ENCODE results near the gene CDH4.

The CDH4 gene

GRCh38 chr20:61487997-61488371 lies 235.9 kb downstream of the CDH4 start:
- no peak overlapping the region for H3K23ac ChIP-seq (ENCODE audit: low read length)
- H3K27me3 ChIP-seq (ENCODE audit: insufficient read depth, low read length) = no peaks in the 10 kb centered on the region
- no peak overlapping the region for H2BK5ac ChIP-seq (ENCODE audit: low read depth, low read length, poor library complexity)
- H3K4me2 ChIP-seq (ENCODE audit: low read length) = no peak overlapping the region
- H3K4ac ChIP-seq (ENCODE audit: low read depth, low read length) = no peak overlapping the region
- H3K27ac ChIP-seq (ENCODE audit: low read depth, low read length) = no peak overlapping the region
- no peak overlapping the region for H2AFZ ChIP-seq (ENCODE audit: insufficient read depth, low read length, poor library complexity)
- H3K14ac ChIP-seq (ENCODE audit: low read length) = no peak overlapping the region
- WGBS (ENCODE audit: extremely low coverage, insufficient coverage, insufficient read length) = no CpG with 5 or more reads among the region's 7 CpGs
- no peak overlapping the region for H2BK12ac ChIP-seq (ENCODE audit: low read length)
- H4K91ac ChIP-seq (ENCODE audit: low read depth, low read length) = no peak overlapping the region
- H4K8ac ChIP-seq (ENCODE audit: low read depth, low read length) = no peak overlapping the region
- H3K36me3 ChIP-seq (ENCODE audit: control insufficient read depth in 1 of 2, insufficient read depth in 2 of 2, low read length in 2 of 2) = no peaks in the 10 kb centered on the region
- no peak overlapping the region for H3K4me3 ChIP-seq (ENCODE audit: low read depth, low read length)
- H3K79me2 ChIP-seq (ENCODE audit: control insufficient read depth, insufficient read depth, low read length, poor library complexity) = no peaks in the 10 kb centered on the region
- no peaks in the 10 kb centered on the region for H3K9me3 ChIP-seq (ENCODE audit: insufficient read depth, low read depth, low read length)
- no peaks in the 10 kb centered on the region for H3K4me1 ChIP-seq (ENCODE audit: control insufficient read depth in 1 of 2, insufficient read depth in 2 of 2, low read length in 2 of 2)
- H3K79me1 ChIP-seq (ENCODE audit: low read length) = no peaks in the 10 kb centered on the region
- no peak overlapping the region for H3K18ac ChIP-seq (ENCODE audit: low read length)
- H4K12ac ChIP-seq (ENCODE audit: low read depth, low read length) = no peak overlapping the region
- no peak for DNase-seq
- no peak overlapping the region for H3K9ac ChIP-seq (ENCODE audit: low read length)
- H2BK120ac ChIP-seq (ENCODE audit: insufficient read depth, low read length, poor library complexity) = no peak overlapping the region
- H2AK5ac ChIP-seq (ENCODE audit: low read length) = no peak overlapping the region

- H3K79me2 ChIP-seq (ENCODE audit: control insufficient read depth, insufficient read depth, low read length, poor library complexity) = no peaks in the 10 kb centered on the region
- no CpG with 5 or more reads among the region's 5 CpGs for WGBS (ENCODE audit: extremely low coverage, insufficient coverage, insufficient read length)
- no peaks in the 10 kb centered on the region for H3K36me3 ChIP-seq (ENCODE audit: control insufficient read depth in 1 of 2, insufficient read depth in 2 of 2, low read length in 2 of 2)
These were observed 238.7 kb downstream of the CDH4 start for GRCh38 chr20:61490721-61491120.

DNA sequence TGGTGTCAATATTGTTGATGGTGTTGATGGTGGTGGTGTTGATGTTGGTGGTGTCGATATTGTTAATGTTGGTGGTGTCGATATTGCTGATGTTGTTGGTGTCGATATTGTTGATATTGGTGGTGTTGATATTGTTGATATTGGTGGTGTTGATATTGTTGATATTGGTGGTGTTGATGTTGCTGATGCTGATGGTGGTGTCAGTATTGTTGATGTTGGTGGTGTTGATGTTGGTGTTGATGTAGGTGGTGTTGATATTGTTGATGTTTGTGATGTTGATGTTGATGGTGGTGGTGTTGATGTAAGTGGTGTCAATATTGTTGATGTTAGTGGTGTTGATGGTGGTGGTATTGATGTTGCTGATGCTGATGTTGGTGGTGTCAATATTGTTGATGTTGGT lies 240.0 kb downstream of the CDH4 start:
- H3K79me2 ChIP-seq (ENCODE audit: control insufficient read depth, insufficient read depth, low read length, poor library complexity) = no peaks in the 10 kb centered on the region
- no peak overlapping the region for H3K9ac ChIP-seq (ENCODE audit: low read length)
- no peak overlapping the region for H3K23ac ChIP-seq (ENCODE audit: low read length)
- no peak overlapping the region for H3K4me3 ChIP-seq (ENCODE audit: low read depth, low read length)
- no peaks in the 10 kb centered on the region for H3K36me3 ChIP-seq (ENCODE audit: control insufficient read depth in 1 of 2, insufficient read depth in 2 of 2, low read length in 2 of 2)
- H3K27ac ChIP-seq (ENCODE audit: low read depth, low read length) = no peak overlapping the region
- H4K8ac ChIP-seq (ENCODE audit: low read depth, low read length) = no peak overlapping the region
- H2BK5ac ChIP-seq (ENCODE audit: low read depth, low read length, poor library complexity) = no peak overlapping the region
- H3K79me1 ChIP-seq (ENCODE audit: low read length) = no peaks in the 10 kb centered on the region
- H3K4me2 ChIP-seq (ENCODE audit: low read length) = no peak overlapping the region
- no peak overlapping the region for H2AFZ ChIP-seq (ENCODE audit: insufficient read depth, low read length, poor library complexity)
- no peak for DNase-seq
- H3K4ac ChIP-seq (ENCODE audit: low read depth, low read length) = no peak overlapping the region
- H3K18ac ChIP-seq (ENCODE audit: low read length) = no peak overlapping the region
- H2BK12ac ChIP-seq (ENCODE audit: low read length) = no peak overlapping the region
- WGBS (ENCODE audit: extremely low coverage, insufficient coverage, insufficient read length) = no CpG with 5 or more reads among the region's 3 CpGs
- H2AK5ac ChIP-seq (ENCODE audit: low read length) = no peak overlapping the region
- no peak overlapping the region for H4K91ac ChIP-seq (ENCODE audit: low read depth, low read length)
- no peaks in the 10 kb centered on the region for H3K9me3 ChIP-seq (ENCODE audit: insufficient read depth, low read depth, low read length)
- no peak overlapping the region for H2BK120ac ChIP-seq (ENCODE audit: insufficient read depth, low read length, poor library complexity)
- no peaks in the 10 kb centered on the region for H3K4me1 ChIP-seq (ENCODE audit: control insufficient read depth in 1 of 2, insufficient read depth in 2 of 2, low read length in 2 of 2)
- H4K12ac ChIP-seq (ENCODE audit: low read depth, low read length) = no peak overlapping the region
- no peak overlapping the region for H3K14ac ChIP-seq (ENCODE audit: low read length)
- H3K27me3 ChIP-seq (ENCODE audit: insufficient read depth, low read length) = no peaks in the 10 kb centered on the region

More at GRCh38 chr20:61490721-61491120, 238.7 kb downstream of the CDH4 start:
- no peaks in the 10 kb centered on the region for H3K9me3 ChIP-seq (ENCODE audit: insufficient read depth, low read depth, low read length)
- no peak overlapping the region for H2BK5ac ChIP-seq (ENCODE audit: low read depth, low read length, poor library complexity)
- no peak for DNase-seq
- no peak overlapping the region for H3K27ac ChIP-seq (ENCODE audit: low read depth, low read length)
- no peak overlapping the region for H4K8ac ChIP-seq (ENCODE audit: low read depth, low read length)
- no peaks in the 10 kb centered on the region for H3K79me1 ChIP-seq (ENCODE audit: low read length)
- no peak overlapping the region for H3K4me3 ChIP-seq (ENCODE audit: low read depth, low read length)
- H4K12ac ChIP-seq (ENCODE audit: low read depth, low read length) = no peak overlapping the region
- no peaks in the 10 kb centered on the region for H3K4me1 ChIP-seq (ENCODE audit: control insufficient read depth in 1 of 2, insufficient read depth in 2 of 2, low read length in 2 of 2)
- no peak overlapping the region for H2AK5ac ChIP-seq (ENCODE audit: low read length)
- H3K14ac ChIP-seq (ENCODE audit: low read length) = no peak overlapping the region
- no peaks in the 10 kb centered on the region for H3K27me3 ChIP-seq (ENCODE audit: insufficient read depth, low read length)
- no peak overlapping the region for H3K4ac ChIP-seq (ENCODE audit: low read depth, low read length)
- no peak overlapping the region for H2BK12ac ChIP-seq (ENCODE audit: low read length)
- H3K9ac ChIP-seq (ENCODE audit: low read length) = no peak overlapping the region
- H2BK120ac ChIP-seq (ENCODE audit: insufficient read depth, low read length, poor library complexity) = no peak overlapping the region
- H3K23ac ChIP-seq (ENCODE audit: low read length) = no peak overlapping the region
- H2AFZ ChIP-seq (ENCODE audit: insufficient read depth, low read length, poor library complexity) = no peak overlapping the region
- H3K18ac ChIP-seq (ENCODE audit: low read length) = no peak overlapping the region
- no peak overlapping the region for H3K4me2 ChIP-seq (ENCODE audit: low read length)
- H4K91ac ChIP-seq (ENCODE audit: low read depth, low read length) = no peak overlapping the region

- Histone ChIP-seq H2BK5ac (ENCODE audit: low read depth, low read length, poor library complexity) (no peak overlapping the region), H2BK12ac (ENCODE audit: low read length) (no peak overlapping the region)
- no CpG with 5 or more reads among the region's 10 CpGs for WGBS (ENCODE audit: extremely low coverage, insufficient coverage, insufficient read length)
These were observed 241.8 kb downstream of the CDH4 start for GRCh38 chr20:61493798-61494305.

More at GRCh38 chr20:61493798-61494305, 241.8 kb downstream of the CDH4 start:
- no peak overlapping the region for H4K91ac ChIP-seq (ENCODE audit: low read depth, low read length)
- H3K9me3 ChIP-seq (ENCODE audit: insufficient read depth, low read depth, low read length) = no peaks in the 10 kb centered on the region
- H3K79me1 ChIP-seq (ENCODE audit: low read length) = peaks cover under 1% of the 10 kb centered on the region
- H3K9ac ChIP-seq (ENCODE audit: low read length) = no peak overlapping the region
- no peaks in the 10 kb centered on the region for H3K4me1 ChIP-seq (ENCODE audit: control insufficient read depth in 1 of 2, insufficient read depth in 2 of 2, low read length in 2 of 2)
- H3K4ac ChIP-seq (ENCODE audit: low read depth, low read length) = no peak overlapping the region
- H3K36me3 ChIP-seq (ENCODE audit: control insufficient read depth in 1 of 2, insufficient read depth in 2 of 2, low read length in 2 of 2) = no peaks in the 10 kb centered on the region
- no peak for DNase-seq
- no peak overlapping the region for H4K8ac ChIP-seq (ENCODE audit: low read depth, low read length)
- H2AFZ ChIP-seq (ENCODE audit: insufficient read depth, low read length, poor library complexity) = no peak overlapping the region
- H3K4me2 ChIP-seq (ENCODE audit: low read length) = no peak overlapping the region
- no peak overlapping the region for H3K14ac ChIP-seq (ENCODE audit: low read length)
- no peaks in the 10 kb centered on the region for H3K27me3 ChIP-seq (ENCODE audit: insufficient read depth, low read length)
- H3K23ac ChIP-seq (ENCODE audit: low read length) = no peak overlapping the region
- H4K12ac ChIP-seq (ENCODE audit: low read depth, low read length) = no peak overlapping the region
- H3K79me2 ChIP-seq (ENCODE audit: control insufficient read depth, insufficient read depth, low read length, poor library complexity) = no peaks in the 10 kb centered on the region
- no peak overlapping the region for H2AK5ac ChIP-seq (ENCODE audit: low read length)
- no peak overlapping the region for H3K4me3 ChIP-seq (ENCODE audit: low read depth, low read length)
- H3K27ac ChIP-seq (ENCODE audit: low read depth, low read length) = no peak overlapping the region
- H3K18ac ChIP-seq (ENCODE audit: low read length) = no peak overlapping the region
- no peak overlapping the region for H2BK120ac ChIP-seq (ENCODE audit: insufficient read depth, low read length, poor library complexity)
